ENCODE results near the gene PBX4. TPM values are rescaled to one million over a fixed set of nuclear protein-coding genes. Genes with fewer than 3 reads are reported as not detected.

The PBX4 gene
- total RNA-seq, 1 donor from 2014 or later = 0.53 TPM

- no peak for TF ChIP-seq CTCF (IDR thresholded peaks at IDR 0.05; ENCODE audit: insufficient read depth, low read length, severe bottlenecking)
- Histone ChIP-seq H3K4me3 (ENCODE audit: low read depth, low read length) (no peak overlapping the region), H3K36me3 (ENCODE audit: control insufficient read depth, insufficient read depth, low read length) (peaks cover 10% of the 10 kb centered on the region), H3K27me3 (ENCODE audit: control insufficient read depth, insufficient read depth, low read length) (no peaks in the 10 kb centered on the region)
- DNase-seq (ENCODE audit: low read depth) = no peak
- no peak for FAIRE-seq
Measured at GRCh38 chr19:19517235-19517619, 101.3 kb downstream of the PBX4 start.

- peaks cover 10% of the 10 kb centered on the region for H3K36me3 ChIP-seq (ENCODE audit: control insufficient read depth, insufficient read depth, low read length)
- H3K4me3 ChIP-seq (ENCODE audit: low read depth, low read length) = peak within 1 kb of the TSS; percentile 62
- no peak for FAIRE-seq
- H3K27me3 ChIP-seq (ENCODE audit: control insufficient read depth, insufficient read depth, low read length) = no peaks in the 10 kb centered on the region
- DNase-seq (ENCODE audit: low read depth) = peak; percentile 81
- no peak for TF ChIP-seq CTCF (IDR thresholded peaks at IDR 0.05; ENCODE audit: insufficient read depth, low read length, severe bottlenecking)
Measured at GRCh38 chr19:19515642-19516519, 102.6 kb downstream of the PBX4 start, which contains the start of gene NDUFA13. Gene NDUFA13, plus strand, starts transcription at chr19:19516225. Its CDS starts 14 bp downstream, at chr19:19516239.

GRCh38 chr19:19514881-19515641 is 103.4 kb downstream of the PBX4 start, which contains the start of gene TSSK6:
Gene TSSK6, minus strand, starts transcription at chr19:19515548. Its CDS starts 121 bp downstream, at chr19:19515427.
- Histone ChIP-seq H3K4me3 (ENCODE audit: low read depth, low read length) (peak within 1 kb of the TSS; percentile 62), H3K27me3 (ENCODE audit: control insufficient read depth, insufficient read depth, low read length) (no peaks in the 10 kb centered on the region), H3K36me3 (ENCODE audit: control insufficient read depth, insufficient read depth, low read length) (peaks cover 10% of the 10 kb centered on the region)
- FAIRE-seq (no peak), DNase-seq (ENCODE audit: low read depth) (no peak)
- no peak for TF ChIP-seq CTCF (IDR thresholded peaks at IDR 0.05; ENCODE audit: insufficient read depth, low read length, severe bottlenecking)

GRCh38 chr19:19514215-19514657 is 104.3 kb downstream of the PBX4 start:
- no peaks in the 10 kb centered on the region for H3K27me3 ChIP-seq (ENCODE audit: control insufficient read depth, insufficient read depth, low read length)
- no peak for FAIRE-seq
- H3K4me3 ChIP-seq (ENCODE audit: low read depth, low read length) = no peak overlapping the region
- DNase-seq (ENCODE audit: low read depth) = no peak
- no peak for TF ChIP-seq CTCF (IDR thresholded peaks at IDR 0.05; ENCODE audit: insufficient read depth, low read length, severe bottlenecking)
- H3K36me3 ChIP-seq (ENCODE audit: control insufficient read depth, insufficient read depth, low read length) = peaks cover 3% of the 10 kb centered on the region

GRCh38 chr19:19513682-19514081 is 104.8 kb downstream of the PBX4 start:
- Histone ChIP-seq H3K36me3 (ENCODE audit: control insufficient read depth, insufficient read depth, low read length) (no peaks in the 10 kb centered on the region), H3K4me3 (ENCODE audit: low read depth, low read length) (no peak overlapping the region), H3K27me3 (ENCODE audit: control insufficient read depth, insufficient read depth, low read length) (no peaks in the 10 kb centered on the region)
- no peak for TF ChIP-seq CTCF (IDR thresholded peaks at IDR 0.05; ENCODE audit: insufficient read depth, low read length, severe bottlenecking)
- no peak for DNase-seq (ENCODE audit: low read depth)
- FAIRE-seq = no peak

Other genes with a start within 250 kb of the PBX4 start
- 48.4 and 49.0 TPM in 2 replicates for gene GATAD2A, start 213.0 kb downstream of the PBX4 start, total RNA-seq
- 3.2 and 4.9 TPM in 2 replicates for gene TSSK6, start 103.1 kb downstream of the PBX4 start, total RNA-seq
- gene NDUFA13, start 102.5 kb downstream of the PBX4 start, total RNA-seq = 182 and 374 TPM in 2 replicates
- gene YJEFN3, start 89.8 kb downstream of the PBX4 start, total RNA-seq = 0.38 and 0.79 TPM in 2 replicates
- under 0.01 and 0.13 TPM in 2 replicates for gene CILP2, start 80.4 kb downstream of the PBX4 start, total RNA-seq
- 5.5 and 5.6 TPM in 2 replicates for gene LPAR2, start 9.5 kb upstream of the PBX4 start, total RNA-seq
- gene GMIP, start 25.0 kb upstream of the PBX4 start, total RNA-seq = 3.2 and 3.7 TPM in 2 replicates
- 20.3 and 22.7 TPM in 2 replicates for gene ATP13A1, start 45.0 kb upstream of the PBX4 start, total RNA-seq
- 8.7 and 14.6 TPM in 2 replicates for gene ZNF101, start 50.2 kb upstream of the PBX4 start, total RNA-seq
- 4.2 and 5.6 TPM in 2 replicates for gene ZNF14, start 114.4 kb upstream of the PBX4 start, total RNA-seq
- 9.7 and 12.0 TPM in 2 replicates for gene ZNF506, start 203.1 kb upstream of the PBX4 start, total RNA-seq
- 2.1 and 3.6 TPM in 2 replicates for gene ZNF253, start 247.2 kb upstream of the PBX4 start, total RNA-seq